Thoracic aorta (tissue), 2 donors: ENCODE data around the gene NRDE2. TPM values are rescaled to one million over a fixed set of nuclear protein-coding genes. Genes with fewer than 3 reads are reported as not detected.

Experiments
- ATAC-seq: fragments of 150-250 bp; one replicate; pipeline ENCODE4 v1.8.0; 2017; ENCODE audit warnings: low read depth; ENCODE audit not compliant: insufficient number of reproducible peaks, low FRiP score
- DNase-seq: peaks from one replicate; pipeline ENCODE4 v3.0.0-alpha.2; 2020; ENCODE audit warnings: low spot score
- H3K27ac ChIP-seq, 2 donors: fragments of 200-600 bp; sonication (generic); 1 replicate in 1 of 2; 2 replicates in 1 of 2; pipeline ENCODE4 v1.5.1; 2016; ENCODE audit warnings: mild to moderate bottlenecking in 2 of 2, moderate library complexity in 2 of 2
- H3K27me3 ChIP-seq: fragments of 200-600 bp; sonication (generic); replicated peaks from 2 replicates; pipeline ENCODE4 v1.6.0; 2016; ENCODE audit warnings: mild to moderate bottlenecking; ENCODE audit not compliant: insufficient read depth
- H3K36me3 ChIP-seq: fragments of 200-600 bp; sonication (generic); one replicate; pipeline ENCODE4 v1.5.1; 2016
- H3K4me1 ChIP-seq, 2 donors: fragments of 200-600 bp; sonication (generic); 1 replicate in 1 of 2; 2 replicates in 1 of 2; pipeline versions ENCODE4 v1.5.1 to v1.6.0; 2016; ENCODE audit warnings: low read depth in 2 of 2, mild to moderate bottlenecking in 1 of 2; ENCODE audit not compliant: control insufficient read depth in 1 of 2
- H3K4me3 ChIP-seq: fragments of 200-600 bp; sonication (generic); 2 replicates; pipeline ENCODE4 v1.5.1; 2016; ENCODE audit warnings: mild to moderate bottlenecking
- H3K9me3 ChIP-seq: fragments of 200-600 bp; sonication (generic); 2 replicates; pipeline ENCODE4 v1.5.1; 2016
- total RNA-seq, 2 donors: library from RNA; depleted of rRNA; stranded (reverse); fragments of >200 nt; gene quantifications; one replicate each; pipeline versions ENCODE4 v1.1.0 to v1.2.3, GENCODE V29; 2016
- TF ChIP-seq, protein P1 (sequence below): fragments of 200-600 bp; sonication (generic); IDR thresholded peaks from one replicate; pipeline ENCODE4 v1.5.1; 2019; ENCODE audit warnings: antibody characterized with exemption

Gene NRDE2
- total RNA-seq, 2 donors from 2014 or later = 16.8 to 21.2 TPM

DNA sequence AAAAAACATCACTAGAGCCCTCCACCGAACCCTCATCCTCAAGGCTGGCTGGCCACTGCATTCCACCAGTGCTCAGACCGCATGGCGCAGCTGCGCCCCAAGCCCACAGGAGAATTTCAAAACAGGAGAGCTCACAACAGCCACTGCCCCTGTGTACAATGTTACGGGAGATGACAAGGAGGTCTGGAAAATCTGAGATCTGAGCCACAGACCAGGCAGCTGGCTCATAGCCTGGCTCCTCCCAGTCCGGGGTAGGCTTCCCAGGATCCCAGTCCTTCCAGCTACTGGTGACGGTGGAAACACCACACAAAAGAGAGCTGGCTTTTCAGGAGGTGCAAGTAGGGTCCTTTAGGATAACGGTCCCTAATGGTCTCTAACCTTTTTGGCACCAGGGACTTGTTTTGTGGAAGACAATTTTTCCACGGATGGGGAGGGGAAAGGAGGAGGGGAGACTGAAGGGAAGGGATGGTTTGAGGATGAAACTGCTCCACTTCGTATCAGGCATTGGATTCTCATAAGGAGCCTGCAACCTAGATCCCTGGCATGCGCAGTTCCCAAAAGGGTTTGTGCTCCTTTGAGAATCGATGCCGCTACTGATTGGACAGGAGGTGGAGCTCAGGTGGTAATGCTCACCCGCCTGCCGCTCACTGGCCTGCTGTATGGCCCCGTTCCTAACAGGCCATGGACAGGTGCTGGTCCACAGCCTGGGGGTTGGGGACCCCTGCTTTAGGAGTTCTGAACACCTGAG lies 23.0 kb upstream of the NRDE2 start:
- H3K4me3 ChIP-seq = no peak overlapping the region
- no peaks in the 10 kb centered on the region for H3K36me3 ChIP-seq
- ATAC-seq = no peak
- TF ChIP-seq, protein P1, sequence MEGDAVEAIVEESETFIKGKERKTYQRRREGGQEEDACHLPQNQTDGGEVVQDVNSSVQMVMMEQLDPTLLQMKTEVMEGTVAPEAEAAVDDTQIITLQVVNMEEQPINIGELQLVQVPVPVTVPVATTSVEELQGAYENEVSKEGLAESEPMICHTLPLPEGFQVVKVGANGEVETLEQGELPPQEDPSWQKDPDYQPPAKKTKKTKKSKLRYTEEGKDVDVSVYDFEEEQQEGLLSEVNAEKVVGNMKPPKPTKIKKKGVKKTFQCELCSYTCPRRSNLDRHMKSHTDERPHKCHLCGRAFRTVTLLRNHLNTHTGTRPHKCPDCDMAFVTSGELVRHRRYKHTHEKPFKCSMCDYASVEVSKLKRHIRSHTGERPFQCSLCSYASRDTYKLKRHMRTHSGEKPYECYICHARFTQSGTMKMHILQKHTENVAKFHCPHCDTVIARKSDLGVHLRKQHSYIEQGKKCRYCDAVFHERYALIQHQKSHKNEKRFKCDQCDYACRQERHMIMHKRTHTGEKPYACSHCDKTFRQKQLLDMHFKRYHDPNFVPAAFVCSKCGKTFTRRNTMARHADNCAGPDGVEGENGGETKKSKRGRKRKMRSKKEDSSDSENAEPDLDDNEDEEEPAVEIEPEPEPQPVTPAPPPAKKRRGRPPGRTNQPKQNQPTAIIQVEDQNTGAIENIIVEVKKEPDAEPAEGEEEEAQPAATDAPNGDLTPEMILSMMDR = no peak
- no peak overlapping the region for H3K27ac ChIP-seq
- no peak for DNase-seq
- H3K4me1 ChIP-seq = no peaks in the 10 kb centered on the region
- no peaks in the 10 kb centered on the region for H3K27me3 ChIP-seq
- no peaks in the 10 kb centered on the region for H3K9me3 ChIP-seq

DNA sequence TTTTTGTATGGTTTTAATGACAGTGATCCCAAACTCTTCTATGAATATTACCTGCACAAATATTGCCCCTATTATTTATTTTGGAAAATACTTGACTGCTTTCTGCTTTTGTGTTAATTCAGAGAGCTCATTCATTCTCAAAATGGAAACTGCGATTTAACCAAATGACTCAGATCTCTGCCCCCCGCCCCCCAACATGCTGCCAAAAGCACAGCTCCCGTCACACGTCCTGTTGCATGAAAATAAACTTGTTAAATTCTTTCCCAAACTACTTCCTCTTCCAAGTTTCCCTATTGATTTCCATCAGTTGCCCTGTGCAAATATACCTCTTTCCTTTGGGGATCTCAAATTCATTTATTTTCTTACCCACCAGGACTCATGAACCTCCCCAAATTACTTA lies 18.0 kb upstream of the NRDE2 start:
- H3K9me3 ChIP-seq = no peaks in the 10 kb centered on the region
- H3K27ac ChIP-seq = no peak overlapping the region
- H3K27me3 ChIP-seq = no peaks in the 10 kb centered on the region
- H3K4me1 ChIP-seq = no peaks in the 10 kb centered on the region
- H3K4me3 ChIP-seq = no peak overlapping the region
- no peaks in the 10 kb centered on the region for H3K36me3 ChIP-seq
- TF ChIP-seq, protein P1 = no peak
- ATAC-seq (no peak), DNase-seq (no peak)

DNA sequence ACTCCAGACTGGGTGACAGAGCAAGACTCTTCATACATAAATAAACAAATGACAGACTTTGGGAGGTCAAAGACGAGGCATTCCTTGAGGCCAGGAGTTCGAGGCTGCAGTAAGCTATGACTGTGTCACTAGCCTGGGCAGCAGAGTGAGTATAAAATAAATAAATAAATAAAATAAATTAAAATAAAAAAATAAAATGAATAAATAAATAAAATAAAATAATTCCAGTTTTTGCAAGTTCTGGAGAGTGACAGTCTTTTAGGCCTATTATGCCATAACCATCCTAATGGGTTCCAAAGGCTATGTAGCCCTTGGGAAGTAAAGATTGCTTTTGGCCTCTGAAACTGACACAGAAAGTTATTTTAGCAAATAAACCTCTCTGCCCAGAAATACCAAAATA lies 16.5 kb upstream of the NRDE2 start:
- no peaks in the 10 kb centered on the region for H3K9me3 ChIP-seq
- no peak overlapping the region for H3K4me3 ChIP-seq
- ATAC-seq = no peak
- H3K36me3 ChIP-seq = no peaks in the 10 kb centered on the region
- no peak overlapping the region for H3K27ac ChIP-seq
- no peaks in the 10 kb centered on the region for H3K27me3 ChIP-seq
- no peak for DNase-seq
- TF ChIP-seq, protein P1 = no peak
- no peaks in the 10 kb centered on the region for H3K4me1 ChIP-seq

DNA sequence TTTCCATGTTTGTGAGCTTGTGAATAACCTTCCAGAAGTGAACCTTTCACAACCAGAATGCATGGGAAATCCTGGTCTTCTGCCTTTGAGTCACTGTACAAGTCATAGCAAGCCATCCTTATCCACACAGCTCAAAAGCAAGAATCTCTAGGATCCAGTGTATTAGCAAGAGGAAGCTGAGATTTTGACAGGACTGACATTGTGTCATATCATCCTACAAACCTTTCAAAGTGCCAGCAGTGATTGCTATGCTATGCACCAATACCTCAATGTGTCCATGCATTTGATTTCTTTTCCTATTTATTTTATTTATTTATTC lies 13.5 kb upstream of the NRDE2 start:
- H3K27me3 ChIP-seq = no peaks in the 10 kb centered on the region
- ATAC-seq = no peak
- no peak overlapping the region for H3K4me3 ChIP-seq
- H3K36me3 ChIP-seq = no peaks in the 10 kb centered on the region
- TF ChIP-seq, protein P1 = no peak
- no peak overlapping the region for H3K27ac ChIP-seq
- H3K4me1 ChIP-seq = no peaks in the 10 kb centered on the region
- no peak for DNase-seq
- no peaks in the 10 kb centered on the region for H3K9me3 ChIP-seq

DNA sequence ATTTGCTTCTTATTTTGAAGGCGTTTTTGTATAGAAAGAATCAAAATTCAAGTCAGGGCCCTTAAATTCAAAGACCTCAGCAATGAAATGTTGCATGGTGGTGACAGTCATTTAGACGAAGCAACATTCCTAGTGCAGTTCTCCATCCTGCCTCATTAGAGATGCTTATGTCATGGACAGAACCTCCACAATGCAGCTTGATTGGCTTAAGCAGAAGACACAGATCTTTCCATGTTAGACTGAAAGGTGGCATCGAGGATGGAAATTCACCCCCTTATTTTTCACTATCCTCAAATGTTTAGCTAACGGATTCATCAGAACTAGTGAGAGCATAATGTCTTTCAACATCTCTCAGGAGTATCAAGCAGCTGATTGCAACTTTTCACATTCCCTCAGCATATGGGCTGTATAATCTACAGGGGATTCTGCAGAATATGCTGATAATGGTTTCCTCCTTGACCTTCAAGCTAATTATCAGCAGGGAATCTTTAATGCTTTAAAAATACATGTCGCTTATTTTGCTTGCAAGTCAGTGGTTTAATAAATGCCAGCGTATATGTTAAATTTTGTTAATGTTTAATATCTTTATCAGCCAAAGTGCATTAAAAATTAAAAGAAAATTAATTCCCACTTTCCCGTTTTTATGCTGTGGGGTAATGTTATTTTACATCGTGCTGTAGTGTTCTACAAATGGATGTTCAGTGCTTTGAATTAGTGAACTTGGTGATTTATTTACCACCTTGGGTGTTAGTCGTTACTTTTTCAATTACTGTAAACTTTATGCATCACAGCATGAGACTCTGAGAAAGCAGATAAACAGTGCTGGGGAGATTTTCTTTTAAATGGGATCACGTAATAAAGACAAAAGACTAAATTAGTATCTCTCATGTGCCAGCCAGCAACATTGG lies 12.8 kb upstream of the NRDE2 start:
- no peaks in the 10 kb centered on the region for H3K27me3 ChIP-seq
- H3K27ac ChIP-seq = no peak overlapping the region
- H3K4me3 ChIP-seq = no peak overlapping the region
- TF ChIP-seq, protein P1 = no peak
- no peaks in the 10 kb centered on the region for H3K4me1 ChIP-seq
- ATAC-seq (no peak), DNase-seq (no peak)
- no peaks in the 10 kb centered on the region for H3K36me3 ChIP-seq
- no peaks in the 10 kb centered on the region for H3K9me3 ChIP-seq
